PC-3 (cell line): Measurements from ENCODE around the gene TAGLN2. TPM values are rescaled to one million over a fixed set of nuclear protein-coding genes. Genes with fewer than 3 reads are reported as not detected.

ENCODE experiments used
- ATAC-seq: fragments of 200-7000 bp; cut with Tn5 transposase; 2 replicates; pipeline ENCODE4 v1.9.1; 2020; ENCODE audit warnings: mild to moderate bottlenecking, moderate library complexity
- BruUV-seq: library from RNA; stranded (reverse); fragments of 400-500 nt; replicated peaks from 2 replicates; lab custom pipeline; 2021; lab: Mats Ljungman, UMichigan
- CTCF ChIA-PET: fragments of 300-600 bp; sonication (Branson Sonifier 250); formaldehyde crosslinking; loops from one replicate; lab custom pipeline; 2022; ENCODE audit warnings: antibody characterized with exemption; lab: Charles Lee
- POLR2A ChIA-PET: fragments of 300-600 bp; sonication (Branson Sonifier 250); formaldehyde crosslinking; loops from one replicate; lab custom pipeline; 2022; ENCODE audit warnings: antibody characterized with exemption; ENCODE audit not compliant: unreplicated experiment; lab: Charles Lee
- DNase-seq: peaks from one replicate; pipeline ENCODE4 v3.0.0-alpha.2; 2015
- H2AFZ ChIP-seq: fragments of 300-600 bp; sonication (generic); 2 replicates; pipeline ENCODE4 v1.6.0; 2016; ENCODE audit warnings: antibody characterized with exemption, low read length
- H3F3A ChIP-seq: fragments of 300-600 bp; sonication (generic); one replicate; pipeline ENCODE4 v1.6.0; 2017; ENCODE audit warnings: antibody characterized with exemption, low read length, control low read depth, mild to moderate bottlenecking; ENCODE audit not compliant: unreplicated experiment
- H3K27ac ChIP-seq: fragments of 300-600 bp; sonication (generic); 2 replicates; pipeline ENCODE4 v1.5.1; 2016; ENCODE audit warnings: mild to moderate bottlenecking, low read length
- H3K27me3 ChIP-seq: fragments of 300-600 bp; sonication (generic); 2 replicates; pipeline ENCODE4 v1.6.1; 2016; ENCODE audit warnings: low read length, mixed read lengths
- H3K36me3 ChIP-seq: fragments of 300-600 bp; sonication (generic); 2 replicates; pipeline ENCODE4 v1.6.1; 2016; ENCODE audit warnings: low read depth, mixed run types, low read length, mixed read lengths
- H3K4me1 ChIP-seq: fragments of 300-600 bp; sonication (generic); 2 replicates; pipeline ENCODE4 v1.5.1; 2016; ENCODE audit warnings: low read length; ENCODE audit not compliant: insufficient read depth
- H3K4me2 ChIP-seq: fragments of 300-600 bp; sonication (generic); 2 replicates; pipeline ENCODE4 v1.6.0; 2016; ENCODE audit warnings: low read length
- H3K4me3 ChIP-seq: fragments of 300-600 bp; sonication (generic); 2 replicates; pipeline ENCODE4 v1.5.1; 2016; ENCODE audit warnings: mild to moderate bottlenecking, low read length, mixed read lengths
- H3K79me2 ChIP-seq: fragments of 300-600 bp; sonication (generic); 2 replicates; pipeline ENCODE4 v1.6.1; 2017; ENCODE audit warnings: low read length, mixed read lengths
- H3K9ac ChIP-seq: fragments of 300-600 bp; sonication (generic); 2 replicates; pipeline ENCODE4 v1.6.0; 2016; ENCODE audit warnings: mild to moderate bottlenecking, low read length
- H3K9me2 ChIP-seq: fragments of 300-600 bp; sonication (generic); replicated peaks from 2 replicates; pipeline ENCODE4 v1.6.1; 2016; ENCODE audit warnings: mixed run types, low read length, mixed read lengths
- H3K9me3 ChIP-seq: fragments of 300-600 bp; sonication (generic); 2 replicates; pipeline ENCODE4 v1.6.1; 2016; ENCODE audit warnings: low read length, mixed read lengths
- H4K20me1 ChIP-seq: fragments of 300-600 bp; sonication (generic); 2 replicates; pipeline ENCODE4 v1.6.1; 2016; ENCODE audit warnings: low read length, mixed read lengths
- EZH2 ChIP-seq: fragments of 300-600 bp; sonication (generic); IDR thresholded peaks from one replicate; pipeline ENCODE4 v1.6.1; 2017; ENCODE audit warnings: antibody characterized with exemption, mild to moderate bottlenecking, low read length; ENCODE audit not compliant: unreplicated experiment
- EZH2phosphoT487 ChIP-seq: fragments of 300-600 bp; sonication (generic); IDR thresholded peaks from 2 replicates; pipeline ENCODE4 v1.6.1; 2018; ENCODE audit warnings: mild to moderate bottlenecking, antibody characterized with exemption, low read length, borderline replicate concordance
- intact Hi-C: fragments of 100-400 bp; cut with micrococcal nuclease; formaldehyde crosslinking; loops from 2 replicates; pipeline ENCODE4 v1.9.0; 2023
- total RNA-seq: library from RNA; depleted of rRNA; stranded (reverse); fragments of >200 nt; gene quantifications from 2 replicates; pipeline ENCODE4 v1.2.3, GENCODE V29; 2014
- TF ChIP-seq, protein P1 (sequence below): fragments of 300-600 bp; sonication (generic); conservative IDR thresholded peaks from 2 replicates; pipeline ENCODE4 v1.5.1; 2017; ENCODE audit warnings: antibody characterized with exemption, low read depth, mild to moderate bottlenecking, low read length

TAGLN2 gene
- total RNA-seq, 1 experiment from 2014 or later = 1,584 TPM

DNA sequence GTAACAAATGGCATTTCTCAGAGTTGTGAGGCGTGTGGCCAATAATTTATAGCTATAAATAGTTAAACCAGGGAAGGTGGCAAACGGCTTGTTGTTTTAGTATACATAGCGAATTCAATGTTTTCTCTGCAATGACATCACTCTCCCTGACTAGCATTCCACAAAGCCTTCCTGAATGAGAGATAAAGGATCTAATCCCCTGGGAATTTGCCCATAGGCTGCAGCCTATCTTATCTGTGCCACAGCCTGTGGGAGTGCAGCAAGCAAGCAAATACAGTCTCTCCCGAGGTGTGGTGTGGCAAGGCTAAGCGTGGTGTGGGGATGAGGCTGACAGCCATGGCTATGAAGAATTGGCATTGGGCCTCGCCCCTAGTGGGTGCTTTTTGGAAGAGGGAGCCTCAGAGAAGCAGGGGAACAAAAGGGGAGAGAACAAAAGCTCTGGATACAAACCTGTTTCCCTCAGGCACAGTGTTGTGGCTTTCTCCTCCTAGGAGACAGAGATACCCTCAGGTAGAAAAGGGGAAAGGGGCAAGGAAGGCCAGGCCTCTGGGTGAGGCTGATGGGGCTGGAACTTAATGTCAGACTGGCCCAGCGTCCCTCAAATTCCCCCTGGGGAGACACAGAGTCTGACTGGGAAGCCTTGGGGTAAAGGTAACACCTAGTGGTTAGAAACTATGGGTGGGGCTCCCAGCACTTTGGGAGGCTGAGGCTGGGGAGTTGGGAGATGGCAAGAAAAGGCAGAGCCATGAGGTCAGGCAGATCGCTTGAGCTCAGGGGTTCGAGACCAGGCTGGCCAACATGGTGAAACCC lies 8.9 kb downstream of the TAGLN2 start:
- POLR2A ChIA-PET = interaction anchor here (0.6 kb wide), 2 partner anchors 16 to 75 kb away, joined by 4 read pairs; no protein-coding TSS in a partner anchor
- BruUV-seq = TSS peak; percentile 70
- TF ChIP-seq, protein P1, sequence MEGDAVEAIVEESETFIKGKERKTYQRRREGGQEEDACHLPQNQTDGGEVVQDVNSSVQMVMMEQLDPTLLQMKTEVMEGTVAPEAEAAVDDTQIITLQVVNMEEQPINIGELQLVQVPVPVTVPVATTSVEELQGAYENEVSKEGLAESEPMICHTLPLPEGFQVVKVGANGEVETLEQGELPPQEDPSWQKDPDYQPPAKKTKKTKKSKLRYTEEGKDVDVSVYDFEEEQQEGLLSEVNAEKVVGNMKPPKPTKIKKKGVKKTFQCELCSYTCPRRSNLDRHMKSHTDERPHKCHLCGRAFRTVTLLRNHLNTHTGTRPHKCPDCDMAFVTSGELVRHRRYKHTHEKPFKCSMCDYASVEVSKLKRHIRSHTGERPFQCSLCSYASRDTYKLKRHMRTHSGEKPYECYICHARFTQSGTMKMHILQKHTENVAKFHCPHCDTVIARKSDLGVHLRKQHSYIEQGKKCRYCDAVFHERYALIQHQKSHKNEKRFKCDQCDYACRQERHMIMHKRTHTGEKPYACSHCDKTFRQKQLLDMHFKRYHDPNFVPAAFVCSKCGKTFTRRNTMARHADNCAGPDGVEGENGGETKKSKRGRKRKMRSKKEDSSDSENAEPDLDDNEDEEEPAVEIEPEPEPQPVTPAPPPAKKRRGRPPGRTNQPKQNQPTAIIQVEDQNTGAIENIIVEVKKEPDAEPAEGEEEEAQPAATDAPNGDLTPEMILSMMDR = 0 out of 2 replicates have a peak, but pooled peaks have one; percentile 9
- TF ChIP-seq EZH2phosphoT487 = no peak

DNA sequence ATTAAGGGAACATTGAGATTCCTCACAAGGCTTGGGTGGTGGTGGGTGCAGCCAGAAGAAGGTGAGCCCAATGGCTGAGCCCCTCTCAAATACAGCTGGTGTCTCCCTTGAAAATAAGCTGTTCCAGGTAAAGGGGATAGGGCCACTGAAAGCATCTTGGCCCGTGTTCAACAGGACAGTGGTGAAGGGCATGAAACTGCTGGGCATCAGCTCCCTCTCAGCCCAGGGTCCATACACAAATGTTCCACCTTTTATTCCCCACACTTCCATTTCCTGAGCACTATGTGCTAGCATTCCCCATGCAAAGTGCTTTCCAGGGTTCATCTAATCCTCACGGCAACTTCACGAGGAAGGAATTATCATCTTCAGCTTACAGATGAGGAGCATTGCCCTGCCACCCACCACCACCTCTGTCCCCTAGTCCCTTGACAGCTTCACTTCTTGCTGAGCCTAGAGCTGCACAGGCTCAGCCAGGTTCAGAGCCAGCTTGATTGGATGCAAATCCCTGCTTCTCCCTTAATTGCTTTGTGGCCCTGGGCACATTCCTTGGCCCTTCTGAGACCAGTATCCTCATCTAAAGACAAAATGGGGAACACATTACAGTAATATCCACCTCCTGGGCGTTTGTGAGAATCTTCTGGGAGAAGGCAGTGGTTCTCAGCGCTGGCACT lies 9.6 kb downstream of the TAGLN2 start:
- Histone ChIP-seq H3K4me2 (peak overlapping the region; percentile 37), H3K9ac (peak overlapping the region; percentile 41), H4K20me1 (peaks cover 31% of the 10 kb centered on the region), H2AFZ (no peak overlapping the region), H3K36me3 (peaks cover 42% of the 10 kb centered on the region), H3K4me3 (no peak overlapping the region), H3K9me2 (no peaks in the 10 kb centered on the region), H3F3A (peaks cover 22% of the 10 kb centered on the region), H3K27me3 (no peaks in the 10 kb centered on the region), H3K4me1 (peaks cover 98% of the 10 kb centered on the region), H3K9me3 (no peaks in the 10 kb centered on the region), H3K79me2 (peaks cover 45% of the 10 kb centered on the region), H3K27ac (peak overlapping the region; percentile 98)
- ChIA-PET CTCF (interaction anchor here (0.8 to 1.3 kb wide), 3 partner anchors 23 to 117 kb away, joined by 3 read pairs; no protein-coding TSS in a partner anchor), POLR2A (interaction anchor here (0.6 kb wide), 2 partner anchors 17 to 76 kb away, joined by 4 read pairs; no protein-coding TSS in a partner anchor)
- intact Hi-C loops = loop anchor here (1.0 kb wide), 1 partner anchor 9 kb away; no protein-coding TSS in a partner anchor
- no peak for TF ChIP-seq EZH2
- TF ChIP-seq, protein P1 = no peak
- BruUV-seq = no TSS peak
- no peak for DNase-seq
- no peak for ATAC-seq

More for the DNA sequence above, 8.9 kb downstream of the TAGLN2 start:
- peak overlapping the region; percentile 44 for H3K9ac ChIP-seq
- no peaks in the 10 kb centered on the region for H3K9me2 ChIP-seq
- peaks cover 38% of the 10 kb centered on the region for H4K20me1 ChIP-seq
- H3K27ac ChIP-seq = peak overlapping the region; percentile 98
- DNase-seq = peak; percentile 97
- CTCF ChIA-PET = interaction anchor here (0.8 to 1.3 kb wide), 3 partner anchors 24 to 117 kb away, joined by 3 read pairs; no protein-coding TSS in a partner anchor
- peaks cover 25% of the 10 kb centered on the region for H3F3A ChIP-seq
- peaks cover 98% of the 10 kb centered on the region for H3K4me1 ChIP-seq
- H2AFZ ChIP-seq = no peak overlapping the region
- H3K79me2 ChIP-seq = peaks cover 47% of the 10 kb centered on the region
- H3K36me3 ChIP-seq = peaks cover 49% of the 10 kb centered on the region
- H3K27me3 ChIP-seq = no peaks in the 10 kb centered on the region
- no peaks in the 10 kb centered on the region for H3K9me3 ChIP-seq
- peak overlapping the region; percentile 37 for H3K4me2 ChIP-seq
- no peak overlapping the region for H3K4me3 ChIP-seq
- intact Hi-C loops = loop anchor here (1.0 kb wide), 1 partner anchor 8 kb away; no protein-coding TSS in a partner anchor
- peak; percentile 52 for ATAC-seq
